WTC11 (cell line): Measurements from ENCODE around the gene TCF21.

ENCODE experiments used
- ATF1 ChIP-seq: sonication (generic); formaldehyde crosslinking; IDR thresholded peaks from 2 replicates; pipeline ENCODE4 v1.8.1; 2023; ENCODE audit warnings: mild to moderate bottlenecking, moderate library complexity, missing genetic modification reagents
- ETV6 ChIP-seq: sonication (generic); formaldehyde crosslinking; IDR thresholded peaks from 2 replicates; pipeline ENCODE4 v1.8.1; 2022; ENCODE audit warnings: mild to moderate bottlenecking, missing genetic modification reagents
- FOXK1 ChIP-seq: sonication (generic); formaldehyde crosslinking; IDR thresholded peaks from 2 replicates; pipeline ENCODE4 v1.8.0; 2022; ENCODE audit warnings: mild to moderate bottlenecking, moderate library complexity, missing genetic modification reagents
- FOXP1 ChIP-seq: sonication (generic); formaldehyde crosslinking; IDR thresholded peaks from 2 replicates; pipeline ENCODE4 v1.8.0; 2022; ENCODE audit warnings: missing genetic modification reagents, mild to moderate bottlenecking, moderate library complexity, borderline replicate concordance
- NFE2L1 ChIP-seq: sonication (generic); formaldehyde crosslinking; IDR thresholded peaks from 2 replicates; pipeline ENCODE4 v1.8.1; 2023; ENCODE audit warnings: missing genetic modification reagents
- NFYB ChIP-seq: sonication (generic); formaldehyde crosslinking; conservative IDR thresholded peaks from 2 replicates; pipeline ENCODE4 v1.8.0; 2022; ENCODE audit warnings: low read depth, missing genetic modification reagents
- OVOL2 ChIP-seq: fragments of 250-450 bp; sonication (Bioruptor Pico); IDR thresholded peaks from 2 replicates; pipeline ENCODE4 v1.9.0; 2021; ENCODE audit warnings: mild to moderate bottlenecking, borderline replicate concordance
- SP1 ChIP-seq: sonication (generic); formaldehyde crosslinking; conservative IDR thresholded peaks from 2 replicates; pipeline ENCODE4 v1.8.1; 2022; ENCODE audit warnings: missing genetic modification reagents
- TF ChIP-seq, protein P1 (sequence below): sonication (generic); formaldehyde crosslinking; IDR thresholded peaks from 2 replicates; pipeline ENCODE4 v1.8.0; 2022; ENCODE audit warnings: mild to moderate bottlenecking, missing genetic modification reagents
- TF ChIP-seq, protein P2 (sequence below): fragments of 200-600 bp; IDR thresholded peaks from 2 replicates; pipeline ENCODE4 v1.8.0; 2022; ENCODE audit warnings: antibody characterized with exemption
- TF ChIP-seq, protein P3 (sequence below): sonication (generic); formaldehyde crosslinking; IDR thresholded peaks from 2 replicates; pipeline ENCODE4 v1.8.0; 2022; ENCODE audit warnings: mild to moderate bottlenecking, missing genetic modification reagents
- TF ChIP-seq, protein P4 (sequence below): sonication (generic); formaldehyde crosslinking; IDR thresholded peaks from 2 replicates; pipeline ENCODE4 v1.8.0; 2023; ENCODE audit warnings: missing genetic modification reagents
- TF ChIP-seq, protein P5 (sequence below): sonication (generic); formaldehyde crosslinking; conservative IDR thresholded peaks from 2 replicates; pipeline ENCODE4 v1.8.1; 2022; ENCODE audit warnings: mild to moderate bottlenecking, missing genetic modification reagents

GRCh38 chr6:133892813-133893691, 4.1 kb downstream of the TCF21 start:
- TF ChIP-seq, protein P1, sequence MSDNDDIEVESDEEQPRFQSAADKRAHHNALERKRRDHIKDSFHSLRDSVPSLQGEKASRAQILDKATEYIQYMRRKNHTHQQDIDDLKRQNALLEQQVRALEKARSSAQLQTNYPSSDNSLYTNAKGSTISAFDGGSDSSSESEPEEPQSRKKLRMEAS (CRISPR knock-in tag) = no peak
- TF ChIP-seq, protein P2, sequence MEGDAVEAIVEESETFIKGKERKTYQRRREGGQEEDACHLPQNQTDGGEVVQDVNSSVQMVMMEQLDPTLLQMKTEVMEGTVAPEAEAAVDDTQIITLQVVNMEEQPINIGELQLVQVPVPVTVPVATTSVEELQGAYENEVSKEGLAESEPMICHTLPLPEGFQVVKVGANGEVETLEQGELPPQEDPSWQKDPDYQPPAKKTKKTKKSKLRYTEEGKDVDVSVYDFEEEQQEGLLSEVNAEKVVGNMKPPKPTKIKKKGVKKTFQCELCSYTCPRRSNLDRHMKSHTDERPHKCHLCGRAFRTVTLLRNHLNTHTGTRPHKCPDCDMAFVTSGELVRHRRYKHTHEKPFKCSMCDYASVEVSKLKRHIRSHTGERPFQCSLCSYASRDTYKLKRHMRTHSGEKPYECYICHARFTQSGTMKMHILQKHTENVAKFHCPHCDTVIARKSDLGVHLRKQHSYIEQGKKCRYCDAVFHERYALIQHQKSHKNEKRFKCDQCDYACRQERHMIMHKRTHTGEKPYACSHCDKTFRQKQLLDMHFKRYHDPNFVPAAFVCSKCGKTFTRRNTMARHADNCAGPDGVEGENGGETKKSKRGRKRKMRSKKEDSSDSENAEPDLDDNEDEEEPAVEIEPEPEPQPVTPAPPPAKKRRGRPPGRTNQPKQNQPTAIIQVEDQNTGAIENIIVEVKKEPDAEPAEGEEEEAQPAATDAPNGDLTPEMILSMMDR = no peak
- TF ChIP-seq, protein P3, sequence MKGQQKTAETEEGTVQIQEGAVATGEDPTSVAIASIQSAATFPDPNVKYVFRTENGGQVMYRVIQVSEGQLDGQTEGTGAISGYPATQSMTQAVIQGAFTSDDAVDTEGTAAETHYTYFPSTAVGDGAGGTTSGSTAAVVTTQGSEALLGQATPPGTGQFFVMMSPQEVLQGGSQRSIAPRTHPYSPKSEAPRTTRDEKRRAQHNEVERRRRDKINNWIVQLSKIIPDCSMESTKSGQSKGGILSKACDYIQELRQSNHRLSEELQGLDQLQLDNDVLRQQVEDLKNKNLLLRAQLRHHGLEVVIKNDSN (CRISPR knock-in tag) = no peak
- TF ChIP-seq ATF1 (CRISPR knock-in tag) (no peak), NFE2L1 (CRISPR knock-in tag) (no peak), OVOL2 (CRISPR knock-in tag) (no peak), FOXK1 (no peak), SP1 (CRISPR knock-in tag) (no peak), FOXP1 (CRISPR knock-in tag) (no peak), ETV6 (no peak), NFYB (no peak)
- TF ChIP-seq, protein P4, sequence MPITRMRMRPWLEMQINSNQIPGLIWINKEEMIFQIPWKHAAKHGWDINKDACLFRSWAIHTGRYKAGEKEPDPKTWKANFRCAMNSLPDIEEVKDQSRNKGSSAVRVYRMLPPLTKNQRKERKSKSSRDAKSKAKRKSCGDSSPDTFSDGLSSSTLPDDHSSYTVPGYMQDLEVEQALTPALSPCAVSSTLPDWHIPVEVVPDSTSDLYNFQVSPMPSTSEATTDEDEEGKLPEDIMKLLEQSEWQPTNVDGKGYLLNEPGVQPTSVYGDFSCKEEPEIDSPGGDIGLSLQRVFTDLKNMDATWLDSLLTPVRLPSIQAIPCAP (CRISPR knock-in tag) = no peak
- TF ChIP-seq, protein P5, sequence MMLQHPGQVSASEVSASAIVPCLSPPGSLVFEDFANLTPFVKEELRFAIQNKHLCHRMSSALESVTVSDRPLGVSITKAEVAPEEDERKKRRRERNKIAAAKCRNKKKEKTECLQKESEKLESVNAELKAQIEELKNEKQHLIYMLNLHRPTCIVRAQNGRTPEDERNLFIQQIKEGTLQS (CRISPR knock-in tag) = no peak
